Stimulated activated CD4-positive, alpha-beta T cell treated with anti-CD3 and anti-CD28 coated beads, TNF-alpha, amount 100 ng/mL, for 1 hour (primary cell): ENCODE results near the gene NPEPL1.

ENCODE experiments used
- DNase-seq, 3 donors: peaks; one replicate each; pipeline ENCODE4 v3.0.0-alpha.2; 2020; ENCODE audit warnings: low read depth in 3 of 3, low spot score in 1 of 3

Gene NPEPL1

DNA sequence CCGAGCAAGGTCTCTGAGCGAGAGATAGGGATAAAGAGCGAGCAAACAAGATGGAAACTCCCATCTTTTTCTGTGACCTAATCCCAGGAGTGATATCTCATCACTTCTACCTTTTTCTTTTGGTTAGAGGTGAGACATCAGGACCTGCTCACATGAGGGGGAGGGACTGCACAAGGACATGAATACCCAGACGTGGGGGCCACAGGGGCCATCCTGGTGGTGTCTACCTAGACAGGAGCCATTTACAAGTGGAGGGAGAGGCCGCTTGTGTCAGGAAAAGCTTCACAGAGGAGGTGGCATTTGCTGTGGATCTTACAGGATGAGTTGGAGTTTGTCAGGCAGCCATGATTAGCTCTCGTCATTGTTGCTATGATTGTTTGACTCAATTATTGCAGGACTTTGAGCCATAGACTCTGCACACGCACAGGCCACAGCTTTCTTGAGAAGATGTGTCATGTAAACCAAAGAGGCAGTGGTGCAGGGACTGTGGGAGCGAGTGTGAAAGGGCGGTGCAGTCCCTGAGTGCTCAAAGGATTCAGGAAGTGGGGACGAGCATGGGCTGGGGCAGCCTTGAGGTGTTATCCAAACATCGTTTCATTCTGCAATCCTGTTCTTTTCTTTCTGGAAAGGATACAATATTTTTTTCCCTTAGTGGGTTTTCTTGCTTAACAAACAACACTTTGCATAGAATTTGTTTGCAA lies 7.7 kb downstream of the NPEPL1 start:
- no peak for DNase-seq

DNA sequence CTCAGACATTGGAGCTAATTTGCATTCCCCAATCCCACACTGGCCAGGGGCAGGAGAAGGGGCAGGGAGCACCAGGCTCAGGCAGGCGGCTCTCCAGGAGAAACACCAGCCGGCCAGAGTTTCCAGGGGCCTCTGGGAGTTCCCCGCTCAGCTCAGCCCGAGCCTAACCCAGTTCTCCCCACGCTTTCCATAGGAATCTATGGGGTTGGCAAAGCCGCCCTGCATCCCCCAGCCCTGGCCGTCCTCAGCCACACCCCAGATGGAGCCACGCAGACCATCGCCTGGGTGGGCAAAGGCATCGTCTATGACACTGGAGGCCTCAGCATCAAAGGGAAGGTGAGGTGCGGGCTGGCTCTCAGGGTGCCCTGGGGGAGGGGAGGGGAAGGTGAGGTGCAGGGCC lies 8.2 kb downstream of the NPEPL1 start:
- no peak for DNase-seq

DNA sequence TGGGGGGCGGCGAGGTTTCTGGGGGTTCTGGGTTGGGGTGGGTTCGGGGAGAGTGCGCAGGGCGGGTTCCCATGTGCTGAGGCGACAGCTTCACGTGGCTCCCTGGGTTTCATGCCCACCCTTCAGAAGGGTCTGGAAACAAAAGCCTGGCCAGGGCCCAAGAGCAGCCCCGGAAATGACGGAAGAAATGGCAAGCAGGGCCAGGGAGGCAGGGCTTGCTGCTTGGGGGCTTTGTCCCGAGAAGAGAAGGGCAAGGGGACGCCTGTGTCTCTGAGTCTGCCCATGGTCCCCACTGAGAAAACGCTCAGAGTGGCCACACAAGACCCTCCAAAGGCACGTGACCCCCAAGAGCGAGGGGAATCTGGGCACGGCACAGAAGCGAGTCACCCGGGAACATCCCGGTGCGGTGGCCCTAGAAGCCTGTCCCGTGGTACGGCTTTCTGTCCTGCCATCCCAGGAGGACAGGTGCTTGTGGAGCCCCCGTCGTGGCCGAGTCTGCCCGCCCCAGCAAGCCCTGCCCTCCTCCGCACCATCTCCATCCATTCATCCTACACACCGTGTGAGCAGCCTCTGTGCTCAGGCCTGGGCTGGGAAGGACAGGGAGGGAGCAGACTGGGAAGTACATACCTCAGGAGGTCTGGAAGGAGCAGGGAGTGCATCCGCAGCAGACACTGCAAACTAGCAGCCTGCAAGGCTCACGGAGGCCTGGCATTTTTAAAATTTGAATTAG lies 9.0 kb downstream of the NPEPL1 start:
- no peak for DNase-seq

DNA sequence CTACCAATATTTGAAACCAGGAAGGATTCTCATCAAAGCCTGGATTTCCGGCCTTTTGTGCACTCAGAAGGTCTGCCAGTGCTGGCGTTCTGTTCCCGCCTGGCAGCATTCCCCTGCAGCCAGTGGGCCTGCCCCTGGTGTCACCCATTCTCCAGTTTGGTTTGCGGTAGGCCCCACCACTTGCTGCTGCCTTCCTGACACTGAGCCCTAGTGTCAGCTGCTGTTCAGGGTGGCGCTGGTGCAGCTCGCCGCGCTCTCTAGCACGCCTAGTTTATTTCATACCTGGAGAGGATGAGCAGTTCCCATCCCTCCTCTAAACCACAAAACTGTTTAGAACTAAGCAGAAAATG lies 9.5 kb downstream of the NPEPL1 start:
- DNase-seq, result no peak

- no peak for DNase-seq
Measured at GRCh38 chr20:58702859-58703648, 10.5 kb downstream of the NPEPL1 start.

GRCh38 chr20:58703765-58704371 lies 11.3 kb downstream of the NPEPL1 start:
- DNase-seq, result no peak

- no peak for DNase-seq
Measured at GRCh38 chr20:58705208-58705926, 12.8 kb downstream of the NPEPL1 start.

GRCh38 chr20:58706150-58706892 lies 13.7 kb downstream of the NPEPL1 start:
- DNase-seq, result no peak

DNA sequence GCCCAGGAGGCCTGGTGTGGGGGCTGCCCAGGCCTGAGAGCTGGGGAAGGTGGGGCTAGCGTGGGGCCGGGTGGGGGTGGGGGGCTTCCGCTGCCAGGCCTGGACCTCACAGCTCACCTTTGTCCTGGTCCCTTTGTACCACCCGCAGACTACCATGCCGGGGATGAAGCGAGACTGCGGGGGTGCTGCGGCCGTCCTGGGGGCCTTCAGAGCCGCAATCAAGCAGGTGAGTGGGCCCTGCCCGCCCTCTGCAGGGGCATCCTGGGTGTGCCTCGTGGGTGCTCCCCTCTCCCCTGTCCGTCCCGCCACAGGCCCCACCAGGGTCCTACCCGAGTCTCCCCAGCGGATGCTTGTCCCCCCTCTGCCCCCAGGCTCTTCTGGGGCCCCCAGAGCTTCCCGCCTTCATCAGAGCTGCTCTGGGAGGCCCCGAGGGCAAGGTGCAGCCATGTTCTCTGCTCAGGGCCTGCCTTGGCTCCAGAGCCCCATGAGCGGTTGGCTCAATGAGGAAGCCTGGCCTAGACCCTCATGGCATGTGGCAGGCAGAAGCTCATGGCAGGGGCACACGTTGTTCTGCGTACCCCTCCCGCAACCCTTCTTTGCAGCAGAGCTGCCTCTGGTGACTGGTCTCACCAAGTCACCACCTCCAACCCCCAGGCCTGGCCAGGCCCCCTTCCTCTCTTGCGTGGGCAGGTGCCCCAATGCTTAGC lies 14.5 kb downstream of the NPEPL1 start:
- no peak for DNase-seq

- no peak for DNase-seq
Measured at GRCh38 chr20:58707770-58708169, 15.2 kb downstream of the NPEPL1 start.

- no peak for DNase-seq
Measured at GRCh38 chr20:58708246-58708931, 15.8 kb downstream of the NPEPL1 start.

- no peak for DNase-seq
Measured at GRCh38 chr20:58709013-58709702, 16.6 kb downstream of the NPEPL1 start.

GRCh38 chr20:58709703-58710039 lies 17.1 kb downstream of the NPEPL1 start:
- no peak for DNase-seq

- no peak for DNase-seq
Measured at GRCh38 chr20:58710481-58711265, 18.1 kb downstream of the NPEPL1 start.

DNA sequence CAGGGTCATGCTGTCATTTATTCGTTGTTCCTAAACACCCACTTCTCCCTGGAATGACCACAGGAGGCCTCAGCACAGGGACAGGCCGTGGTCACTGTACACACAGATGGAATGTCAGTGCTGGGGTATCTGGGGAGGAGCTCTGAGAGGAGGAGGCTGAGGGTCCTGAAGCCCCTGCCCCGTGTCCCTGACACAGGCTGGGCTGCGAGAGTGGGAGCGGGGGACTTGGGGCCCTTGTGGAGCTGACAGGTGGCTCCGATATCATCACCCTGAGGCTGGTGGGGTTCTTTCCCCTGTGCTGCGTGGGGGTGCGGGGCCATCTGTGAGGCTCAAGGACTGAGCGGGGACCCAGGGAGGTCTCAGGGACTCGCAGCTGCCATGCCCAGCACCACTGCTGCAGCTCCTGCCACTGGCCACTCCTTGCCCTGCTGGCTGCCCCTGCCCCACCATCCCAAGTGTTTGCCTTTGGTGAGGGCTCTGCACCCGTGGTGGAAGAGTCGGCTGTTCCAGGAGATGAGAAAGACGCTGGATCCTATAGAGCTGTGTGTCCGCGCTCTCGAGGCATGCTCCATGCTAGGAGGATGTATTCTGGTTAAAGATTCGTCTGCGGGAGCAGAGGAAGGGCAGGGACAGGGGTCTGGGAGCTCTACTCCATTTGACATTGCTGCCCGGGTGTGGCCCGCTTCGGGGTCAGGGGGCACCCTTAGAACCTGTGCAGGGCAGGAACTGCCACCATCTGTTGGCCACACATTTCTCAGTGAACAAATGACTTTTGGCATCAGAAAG lies 18.9 kb downstream of the NPEPL1 start:
- no peak for DNase-seq

DNA sequence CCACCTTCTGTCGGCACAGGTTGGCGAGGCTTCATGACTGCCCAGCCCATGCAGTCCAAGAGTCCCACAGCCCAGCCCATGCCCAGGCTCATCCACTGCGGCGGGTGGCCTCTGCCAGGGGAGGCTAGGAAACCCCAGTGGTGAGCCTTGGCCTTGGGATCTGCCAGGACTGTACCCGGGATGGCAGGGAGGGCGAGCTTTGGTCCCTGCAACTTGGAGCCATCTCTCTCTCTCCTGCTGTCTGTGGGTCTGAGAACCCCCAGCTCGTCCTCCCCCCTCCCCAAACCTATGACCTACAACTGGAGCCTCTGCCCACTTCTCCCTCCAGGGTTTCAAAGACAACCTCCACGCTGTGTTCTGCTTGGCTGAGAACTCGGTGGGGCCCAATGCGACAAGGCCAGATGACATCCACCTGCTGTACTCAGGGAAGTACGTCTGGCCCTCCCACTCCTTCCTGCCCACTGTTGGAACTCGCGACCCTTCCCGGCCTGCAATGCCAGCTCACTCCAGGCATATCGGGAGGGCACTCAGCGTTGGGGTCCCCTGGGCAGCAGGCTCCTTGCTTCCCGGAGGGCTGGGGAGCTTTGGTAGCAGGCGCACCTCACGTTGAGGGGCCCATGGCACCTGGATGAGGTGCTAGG lies 19.7 kb downstream of the NPEPL1 start:
- DNase-seq, result no peak
